Kidney capillary endothelial cell (primary cell): ENCODE data around the gene TGFBR3.

ENCODE experiments used
- DNase-seq: peaks from one replicate; pipeline ENCODE4 v3.0.0-alpha.2; 2018; ENCODE audit warnings: low spot score

The TGFBR3 gene

GRCh38 chr1:91710261-91710660 is 175.7 kb downstream of the TGFBR3 start:
- no peak for DNase-seq

- DNase-seq, result no peak
Measured at GRCh38 chr1:91708691-91709090, 177.3 kb downstream of the TGFBR3 start.

GRCh38 chr1:91707890-91708218 is 178.1 kb downstream of the TGFBR3 start:
- no peak for DNase-seq

- no peak for DNase-seq
Measured at GRCh38 chr1:91707114-91707889, 178.6 kb downstream of the TGFBR3 start.

GRCh38 chr1:91706140-91706957 is 179.6 kb downstream of the TGFBR3 start:
- no peak for DNase-seq

GRCh38 chr1:91704746-91705145 is 181.2 kb downstream of the TGFBR3 start:
- no peak for DNase-seq

- no peak for DNase-seq
Measured at GRCh38 chr1:91703095-91703494, 182.9 kb downstream of the TGFBR3 start.

GRCh38 chr1:91701472-91701869 is 184.5 kb downstream of the TGFBR3 start:
- DNase-seq, result no peak

- DNase-seq, result no peak
Measured at GRCh38 chr1:91700771-91701471, 185.0 kb downstream of the TGFBR3 start.

- no peak for DNase-seq
Measured at GRCh38 chr1:91700332-91700731, 185.6 kb downstream of the TGFBR3 start.

GRCh38 chr1:91699339-91699974 is 186.5 kb downstream of the TGFBR3 start:
- DNase-seq, result no peak

GRCh38 chr1:91697861-91698260 is 188.1 kb downstream of the TGFBR3 start:
- no peak for DNase-seq

GRCh38 chr1:91697416-91697815 is 188.5 kb downstream of the TGFBR3 start:
- DNase-seq, result no peak

- DNase-seq, result no peak
Measured at GRCh38 chr1:91696321-91696720, 189.6 kb downstream of the TGFBR3 start.

GRCh38 chr1:91693557-91693956 is 192.4 kb downstream of the TGFBR3 start:
- no peak for DNase-seq

GRCh38 chr1:91691525-91691924 is 194.4 kb downstream of the TGFBR3 start:
- DNase-seq, result no peak

GRCh38 chr1:91689641-91690481 is 196.1 kb downstream of the TGFBR3 start:
- DNase-seq, result no peak

- no peak for DNase-seq
Measured at GRCh38 chr1:91687452-91687851, 198.5 kb downstream of the TGFBR3 start.

GRCh38 chr1:91685994-91686393 is 200.0 kb downstream of the TGFBR3 start:
- no peak for DNase-seq

- no peak for DNase-seq
Measured at GRCh38 chr1:91684481-91685196, 201.3 kb downstream of the TGFBR3 start.

- DNase-seq, result no peak
Measured at GRCh38 chr1:91683598-91683951, 202.4 kb downstream of the TGFBR3 start.
